ENCODE results near the gene IL6R.
"Not testable (repeated sequence)": the region's sequence is repeated elsewhere in the genome, so short reads cannot be mapped to it uniquely, and the experiment has no call there.

Gene IL6R

DNA sequence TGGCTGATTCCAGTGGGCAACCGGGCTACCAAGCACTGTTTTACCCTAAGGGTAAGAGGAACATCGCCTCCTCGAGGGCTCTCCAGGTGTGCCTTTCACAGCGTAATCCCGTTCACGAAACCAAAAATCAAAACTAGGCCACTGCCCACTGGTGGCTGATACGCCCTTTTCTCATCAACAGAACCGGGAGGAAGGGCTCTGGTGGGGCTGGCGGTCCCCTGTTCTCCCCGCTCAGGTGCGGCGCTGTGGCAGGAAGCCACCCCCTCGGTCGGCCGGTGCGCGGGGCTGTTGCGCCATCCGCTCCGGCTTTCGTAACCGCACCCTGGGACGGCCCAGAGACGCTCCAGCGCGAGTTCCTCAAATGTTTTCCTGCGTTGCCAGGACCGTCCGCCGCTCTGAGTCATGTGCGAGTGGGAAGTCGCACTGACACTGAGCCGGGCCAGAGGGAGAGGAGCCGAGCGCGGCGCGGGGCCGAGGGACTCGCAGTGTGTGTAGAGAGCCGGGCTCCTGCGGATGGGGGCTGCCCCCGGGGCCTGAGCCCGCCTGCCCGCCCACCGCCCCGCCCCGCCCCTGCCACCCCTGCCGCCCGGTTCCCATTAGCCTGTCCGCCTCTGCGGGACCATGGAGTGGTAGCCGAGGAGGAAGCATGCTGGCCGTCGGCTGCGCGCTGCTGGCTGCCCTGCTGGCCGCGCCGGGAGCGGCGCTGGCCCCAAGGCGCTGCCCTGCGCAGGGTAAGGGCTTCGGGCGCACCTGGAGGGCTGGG, at the start of gene IL6R:
Gene IL6R, plus strand, starts transcription at position 360 of the 763 bp plus-strand sequence. Its CDS starts 287 bp downstream, at position 647.
- DNase-seq: peak; percentile 66

- no peak for DNase-seq
These were observed 46.6 kb upstream of the IL6R start for GRCh38 chr1:154358519-154358918.

GRCh38 chr1:154360288-154360687, 44.9 kb upstream of the IL6R start:
- DNase-seq: no peak

- not testable (repeated sequence) for DNase-seq
These were observed 44.3 kb upstream of the IL6R start for GRCh38 chr1:154360881-154361280.

GRCh38 chr1:154361357-154361756, 43.8 kb upstream of the IL6R start:
- no peak for DNase-seq

DNA sequence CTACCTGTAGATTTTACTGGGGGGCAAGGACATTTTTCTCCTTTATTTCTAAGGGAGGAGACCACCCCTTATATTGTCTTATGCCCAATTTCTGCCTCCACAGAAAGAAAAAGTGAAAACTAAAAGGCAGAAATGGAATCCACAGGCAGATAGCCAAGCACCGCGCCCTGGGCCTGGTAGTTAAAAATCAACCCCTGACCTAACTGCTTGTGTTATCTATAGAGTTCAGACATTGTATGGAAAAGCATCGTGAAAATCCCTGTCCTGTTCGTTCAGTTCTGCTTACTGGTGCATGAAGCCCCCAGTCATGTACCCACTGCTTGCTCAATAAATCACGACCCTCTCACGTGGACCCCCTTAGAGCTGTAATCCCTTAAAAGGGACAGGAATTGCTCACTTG, 33.7 kb upstream of the IL6R start:
- DNase-seq: no peak

GRCh38 chr1:154373777-154374357, 31.3 kb upstream of the IL6R start:
- peak; percentile 19 for DNase-seq

DNA sequence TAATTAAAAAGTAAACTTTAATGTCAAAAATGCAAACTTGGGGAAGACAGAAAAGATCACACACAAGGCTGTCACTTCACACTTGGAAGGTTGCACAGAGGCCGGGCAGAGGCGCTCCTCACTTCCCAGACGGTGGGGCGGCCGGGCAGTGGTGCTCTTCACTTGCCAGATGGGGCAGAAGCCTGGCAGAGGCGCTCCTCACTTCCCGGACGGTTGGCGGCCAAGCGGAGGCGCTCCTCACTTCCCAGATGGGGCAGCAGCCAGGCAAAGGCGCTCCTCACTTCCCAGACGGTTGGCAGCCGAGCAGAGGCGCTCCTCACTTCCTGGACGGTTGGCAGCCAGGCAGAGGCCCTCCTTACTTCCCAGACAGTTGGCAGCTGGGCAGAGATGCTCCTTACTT, 25.8 kb upstream of the IL6R start:
- DNase-seq: no peak

GRCh38 chr1:154384650-154385489, 20.3 kb upstream of the IL6R start:
- no peak for DNase-seq

GRCh38 chr1:154386643-154387352, 18.3 kb upstream of the IL6R start:
- DNase-seq: peak; percentile 88

DNA sequence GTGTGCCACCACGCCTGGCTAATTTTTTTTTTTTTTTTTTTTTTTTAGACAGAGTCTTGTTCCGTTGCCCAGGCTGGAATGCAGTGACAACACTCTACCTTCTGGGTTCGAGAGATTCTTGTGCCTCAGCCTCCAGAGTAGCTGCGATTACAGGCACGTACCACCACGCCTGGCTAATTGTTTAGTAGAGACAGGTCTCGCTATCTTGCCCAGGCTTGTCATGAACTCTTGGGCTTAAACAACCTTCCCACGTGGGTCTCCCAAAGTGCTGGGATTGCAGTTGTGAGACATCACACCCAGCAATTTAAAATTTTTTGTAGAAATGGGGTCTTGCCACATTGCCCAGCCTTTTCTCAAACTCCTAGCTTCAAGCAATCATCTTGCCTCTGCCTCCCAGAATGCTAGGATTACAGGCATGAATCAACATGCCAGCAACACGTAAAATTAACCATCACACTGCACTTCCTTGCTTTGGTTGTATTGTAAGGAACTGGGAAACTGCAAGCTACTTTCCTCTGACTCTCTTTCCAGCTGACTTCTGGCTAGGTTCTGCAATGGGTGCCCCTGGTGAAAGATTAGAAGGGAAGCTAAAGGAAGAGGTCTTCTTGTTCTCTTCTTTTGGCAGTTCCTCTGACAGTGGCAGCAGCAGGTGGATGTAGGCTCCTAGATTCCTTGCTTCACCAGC, 13.9 kb upstream of the IL6R start:
- no peak for DNase-seq

GRCh38 chr1:154398141-154398540, 7.0 kb upstream of the IL6R start:
- no peak for DNase-seq

DNA sequence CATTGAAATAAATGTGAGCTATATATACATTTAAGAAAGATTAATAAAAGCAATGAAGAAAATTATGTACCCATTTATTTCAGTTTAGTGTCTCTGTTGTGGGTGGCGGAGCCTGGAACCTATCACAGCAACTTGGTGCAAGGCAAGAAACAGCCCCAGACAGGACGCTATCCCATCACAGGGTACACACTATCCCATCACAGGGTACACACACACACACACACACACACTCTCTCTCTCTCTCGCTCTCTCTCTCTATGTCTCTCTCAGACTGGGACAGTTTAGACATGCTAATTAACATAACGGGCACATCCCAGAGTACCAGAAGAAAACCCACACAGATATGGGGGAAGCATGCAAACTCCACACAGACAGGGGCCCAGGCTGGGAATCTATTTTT, 6.5 kb upstream of the IL6R start:
- DNase-seq: no peak

- no peak for DNase-seq
These were observed 4.8 kb upstream of the IL6R start for GRCh38 chr1:154400381-154400801.

- DNase-seq: no peak
These were observed 2.7 kb upstream of the IL6R start for GRCh38 chr1:154402409-154402921.

DNA sequence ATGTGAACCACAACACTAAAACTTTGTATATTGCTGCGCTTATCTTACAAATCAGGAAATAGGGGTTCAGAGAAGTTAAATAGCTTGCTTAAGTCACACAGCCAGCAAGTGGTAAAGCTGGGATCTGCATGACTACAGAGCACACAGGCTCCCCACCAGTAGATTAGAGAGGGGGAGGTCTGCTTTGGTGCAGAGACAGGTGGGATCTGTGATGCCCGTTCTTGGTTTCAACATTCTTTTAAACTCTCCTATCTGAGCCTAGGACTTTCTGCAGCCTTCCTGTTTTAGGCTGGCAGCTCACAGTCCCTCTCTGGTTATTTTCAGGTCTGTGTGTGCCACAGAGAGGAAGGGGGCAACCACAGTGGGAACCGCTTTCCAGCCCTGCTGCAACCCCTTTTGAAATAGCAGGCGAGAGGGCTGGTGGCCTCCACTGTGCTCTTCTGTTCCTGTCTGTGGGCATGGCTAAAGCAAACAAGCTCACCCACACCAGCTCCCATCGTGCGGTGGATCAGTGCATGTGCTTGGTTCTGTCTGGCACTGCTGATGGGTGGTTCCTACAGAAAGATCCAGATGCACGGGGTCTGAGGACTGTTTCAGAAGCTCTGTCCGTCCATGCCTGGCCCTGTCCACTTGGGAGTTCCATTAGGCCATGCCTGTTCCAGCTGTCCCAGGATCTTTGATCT, 1.7 kb upstream of the IL6R start:
- DNase-seq: peak; percentile 43

GRCh38 chr1:154403983-154404382, 1.2 kb upstream of the IL6R start:
- no peak for DNase-seq

DNA sequence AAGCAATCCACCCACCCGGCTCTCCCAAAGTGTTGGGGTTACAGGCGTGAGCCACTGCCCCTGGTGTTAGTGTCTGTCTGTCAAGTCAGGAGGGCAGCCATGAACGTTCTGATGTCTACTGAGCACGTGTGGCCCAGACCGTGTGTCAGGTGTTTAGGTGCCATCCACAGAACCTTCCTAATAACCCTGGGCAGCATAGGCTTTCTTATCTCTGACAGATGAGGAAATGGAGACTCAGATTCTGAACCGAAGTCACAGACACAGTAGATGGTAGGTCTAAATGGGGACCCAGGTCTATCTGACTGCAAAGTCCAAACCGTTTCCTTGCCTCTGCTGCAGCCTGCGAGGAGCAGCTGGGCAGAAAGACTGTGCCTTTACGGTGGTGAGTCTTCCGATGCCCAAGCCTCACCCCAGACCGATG, 622 bp upstream of the IL6R start:
- peak; percentile 30 for DNase-seq

- DNase-seq: peak; percentile 68
These were observed 816 bp downstream of the IL6R start for GRCh38 chr1:154405747-154406571.

GRCh38 chr1:154406572-154406879, 1.4 kb downstream of the IL6R start:
- no peak for DNase-seq

DNA sequence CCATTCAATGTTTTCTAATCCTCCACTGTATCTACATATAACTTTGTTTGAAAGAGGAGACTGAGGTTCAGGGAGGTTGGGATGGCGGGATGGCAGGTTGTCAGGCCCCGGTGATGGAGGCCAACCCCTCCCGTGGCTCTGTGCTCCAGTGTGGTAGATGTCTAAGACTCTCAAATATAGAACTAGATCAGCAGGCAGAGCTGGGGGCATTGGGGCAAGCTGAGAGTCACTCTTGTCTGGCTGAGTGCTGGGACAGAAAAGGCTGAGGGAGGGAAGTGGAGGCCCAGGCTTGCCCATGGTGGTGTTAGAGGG, 1.7 kb downstream of the IL6R start:
- no peak for DNase-seq
